Activated T-helper 1 cell treated with anti-CD3 and anti-CD28 coated beads, Interleukin-12 subunit alpha, Interleukin-12 subunit beta, Interleukin-2, Interleukin-4 antibody, amounts not matched to agents 30 ng/mL and 10 ng/mL and 1 ng/mL, durations not matched to agents 14 hours and 24 hours and 36 hours (primary cell): ENCODE measurements around the gene RABGGTA. TPM values are rescaled to one million over a fixed set of nuclear protein-coding genes. Genes with fewer than 3 reads are reported as not detected.

Experiments
- DNase-seq: peaks from one replicate; pipeline ENCODE4 v3.0.0; 2021; ENCODE audit warnings: low spot score
- H3K27ac Mint-ChIP-seq: one replicate; pipeline ENCODE4 v1.8.0; 2021; ENCODE audit warnings: mild to moderate bottlenecking, mixed read lengths
- H3K27me3 Mint-ChIP-seq: one replicate; pipeline ENCODE4 v1.8.0; 2022; ENCODE audit warnings: mild to moderate bottlenecking, moderate library complexity, mixed read lengths; ENCODE audit not compliant: insufficient read depth
- H3K36me3 Mint-ChIP-seq: one replicate; pipeline ENCODE4 v1.8.0; 2021; ENCODE audit warnings: low read depth, mixed read lengths
- H3K4me1 Mint-ChIP-seq: one replicate; pipeline ENCODE4 v1.8.0; 2021; ENCODE audit warnings: low read depth, mixed read lengths
- H3K4me3 Mint-ChIP-seq: one replicate; pipeline ENCODE4 v1.8.0; 2021; ENCODE audit warnings: mild to moderate bottlenecking, moderate library complexity, mixed read lengths
- H3K9me3 Mint-ChIP-seq: one replicate; pipeline ENCODE4 v1.8.0; 2021; ENCODE audit warnings: mixed read lengths
- intact Hi-C: fragments of 100-400 bp; cut with micrococcal nuclease; formaldehyde crosslinking; loops from one replicate; pipeline ENCODE4 v1.15.1; 2024
- total RNA-seq: library from RNA; stranded (reverse); gene quantifications from 2 replicates; pipeline ENCODE4 v1.2.3, GENCODE V29; 2022

RABGGTA gene
- 52.2 and 54.4 TPM in 2 replicates for total RNA-seq

GRCh38 chr14:24271134-24271833 lies at the start of gene RABGGTA:
RABGGTA (minus strand) TSS chr14:24271597; CDS start chr14:24271115, 482 bp downstream.
- Mint-ChIP-seq H3K9me3 (no peaks in the 10 kb centered on the region), H3K4me1 (peaks cover 52% of the 10 kb centered on the region), H3K4me3 (peak within 1 kb of the TSS; percentile 93), H3K36me3 (peaks cover 12% of the 10 kb centered on the region), H3K27me3 (no peaks in the 10 kb centered on the region), H3K27ac (peak within 1 kb of the TSS; percentile 96)
- intact Hi-C loops: loop anchor here (1.0 kb wide), 8 partner anchors 28 to 171 kb away; partner anchors contain the start of genes CHMP4A, DHRS1, GMPR2 and IPO4
- DNase-seq: peak; percentile 87

- Mint-ChIP-seq H3K36me3 (peaks cover 19% of the 10 kb centered on the region), H3K4me3 (no peak overlapping the region), H3K4me1 (peaks cover 47% of the 10 kb centered on the region), H3K9me3 (no peaks in the 10 kb centered on the region), H3K27ac (peak overlapping the region; percentile 56), H3K27me3 (peaks cover 5% of the 10 kb centered on the region)
- intact Hi-C loops: no loop called here
- no peak for DNase-seq
These were observed 45.9 kb upstream of the RABGGTA start for GRCh38 chr14:24317141-24317928.

GRCh38 chr14:24316597-24316950 lies 45.2 kb upstream of the RABGGTA start:
- Mint-ChIP-seq H3K4me1 (peaks cover 55% of the 10 kb centered on the region), H3K36me3 (peaks cover 24% of the 10 kb centered on the region), H3K27me3 (peaks cover 5% of the 10 kb centered on the region), H3K9me3 (no peaks in the 10 kb centered on the region), H3K27ac (no peak overlapping the region), H3K4me3 (no peak overlapping the region)
- intact Hi-C loops: no loop called here
- DNase-seq: no peak

GRCh38 chr14:24315807-24316596 lies 44.6 kb upstream of the RABGGTA start:
- DNase-seq: no peak
- peaks cover 5% of the 10 kb centered on the region for H3K27me3 Mint-ChIP-seq
- no peak overlapping the region for H3K4me3 Mint-ChIP-seq
- H3K36me3 Mint-ChIP-seq: peaks cover 24% of the 10 kb centered on the region
- intact Hi-C loops: no loop called here
- peaks cover 57% of the 10 kb centered on the region for H3K4me1 Mint-ChIP-seq
- no peak overlapping the region for H3K27ac Mint-ChIP-seq
- no peaks in the 10 kb centered on the region for H3K9me3 Mint-ChIP-seq

GRCh38 chr14:24315243-24315806 lies 43.9 kb upstream of the RABGGTA start:
- Mint-ChIP-seq H3K9me3 (no peaks in the 10 kb centered on the region), H3K27me3 (peaks cover 5% of the 10 kb centered on the region), H3K36me3 (peaks cover 24% of the 10 kb centered on the region), H3K27ac (no peak overlapping the region), H3K4me3 (no peak overlapping the region), H3K4me1 (peaks cover 58% of the 10 kb centered on the region)
- intact Hi-C loops: no loop called here
- no peak for DNase-seq

GRCh38 chr14:24314377-24315193 lies 43.2 kb upstream of the RABGGTA start:
- peak overlapping the region; percentile 41 for H3K4me3 Mint-ChIP-seq

GRCh38 chr14:24313913-24314312 lies 42.5 kb upstream of the RABGGTA start:
- peaks cover 72% of the 10 kb centered on the region for H3K4me1 Mint-ChIP-seq
- peaks cover 30% of the 10 kb centered on the region for H3K36me3 Mint-ChIP-seq
- peak overlapping the region; percentile 78 for H3K27ac Mint-ChIP-seq
- peaks cover 4% of the 10 kb centered on the region for H3K27me3 Mint-ChIP-seq
- peak overlapping the region; percentile 41 for H3K4me3 Mint-ChIP-seq
- H3K9me3 Mint-ChIP-seq: no peaks in the 10 kb centered on the region
- intact Hi-C loops: loop anchor here (2.0 kb wide), 2 partner anchors 15 to 19 kb away; partner anchors contain the start of genes DHRS1 and NOP9
- no peak for DNase-seq

More at GRCh38 chr14:24314377-24315193, 43.2 kb upstream of the RABGGTA start:
- Mint-ChIP-seq H3K36me3 (peaks cover 25% of the 10 kb centered on the region), H3K4me1 (peaks cover 66% of the 10 kb centered on the region), H3K27me3 (peaks cover 6% of the 10 kb centered on the region), H3K9me3 (no peaks in the 10 kb centered on the region), H3K27ac (peak overlapping the region; percentile 72)
- intact Hi-C loops: no loop called here
- DNase-seq: no peak

- DNase-seq: peak; percentile 40
- peaks cover 79% of the 10 kb centered on the region for H3K4me1 Mint-ChIP-seq
- no peaks in the 10 kb centered on the region for H3K9me3 Mint-ChIP-seq
- intact Hi-C loops: loop anchor here (2.0 kb wide), 2 partner anchors 14 to 20 kb away; partner anchors contain the start of genes DHRS1 and NOP9
- H3K27ac Mint-ChIP-seq: peak overlapping the region; percentile 78
- H3K27me3 Mint-ChIP-seq: peaks cover 4% of the 10 kb centered on the region
- H3K36me3 Mint-ChIP-seq: peaks cover 36% of the 10 kb centered on the region
- peak overlapping the region; percentile 85 for H3K4me3 Mint-ChIP-seq
These were observed 41.5 kb upstream of the RABGGTA start for GRCh38 chr14:24312736-24313507.

GRCh38 chr14:24311837-24312615 lies 40.6 kb upstream of the RABGGTA start:
- peak overlapping the region; percentile 85 for H3K4me3 Mint-ChIP-seq
- no peaks in the 10 kb centered on the region for H3K9me3 Mint-ChIP-seq

GRCh38 chr14:24310646-24311604 lies 39.5 kb upstream of the RABGGTA start, which contains the start of gene LTB4R:
LTB4R (plus strand) TSS chr14:24311502; CDS start chr14:24315652, 4,150 bp downstream.
- Mint-ChIP-seq H3K9me3 (no peaks in the 10 kb centered on the region), H3K4me1 (peaks cover 81% of the 10 kb centered on the region), H3K27me3 (peaks cover 1% of the 10 kb centered on the region), H3K36me3 (peaks cover 47% of the 10 kb centered on the region), H3K27ac (peak within 1 kb of the TSS; percentile 84), H3K4me3 (peak within 1 kb of the TSS; percentile 85)
- intact Hi-C loops: loop anchor here (1.0 kb wide), 1 partner anchor 120 kb away; no protein-coding TSS in a partner anchor
- DNase-seq: peak; percentile 59

More at GRCh38 chr14:24311837-24312615, 40.6 kb upstream of the RABGGTA start:
- Mint-ChIP-seq H3K27me3 (peaks cover 1% of the 10 kb centered on the region), H3K4me1 (peaks cover 79% of the 10 kb centered on the region), H3K27ac (peak overlapping the region; percentile 81), H3K36me3 (peaks cover 37% of the 10 kb centered on the region)
- DNase-seq: no peak
- intact Hi-C loops: loop anchor here (2.0 kb wide), 2 partner anchors 13 to 21 kb away; partner anchors contain the start of genes DHRS1 and NOP9
